Measurements from ENCODE around the gene CCDC33.

CCDC33 gene

GRCh38 chr15:74314795-74315438 lies 78.8 kb downstream of the CCDC33 start:
- DNase-seq: no peak
- intact Hi-C loops (cut with DNase I; ENCODE audit: low total_unique reads): no loop called here
- no peaks in the 10 kb centered on the region for H3K36me3 ChIP-seq
- peak overlapping the region in 1 of 2 donors; percentile 26 for H3K27ac ChIP-seq
- H3K4me3 ChIP-seq: no peak overlapping the region
- TF ChIP-seq, protein P1, sequence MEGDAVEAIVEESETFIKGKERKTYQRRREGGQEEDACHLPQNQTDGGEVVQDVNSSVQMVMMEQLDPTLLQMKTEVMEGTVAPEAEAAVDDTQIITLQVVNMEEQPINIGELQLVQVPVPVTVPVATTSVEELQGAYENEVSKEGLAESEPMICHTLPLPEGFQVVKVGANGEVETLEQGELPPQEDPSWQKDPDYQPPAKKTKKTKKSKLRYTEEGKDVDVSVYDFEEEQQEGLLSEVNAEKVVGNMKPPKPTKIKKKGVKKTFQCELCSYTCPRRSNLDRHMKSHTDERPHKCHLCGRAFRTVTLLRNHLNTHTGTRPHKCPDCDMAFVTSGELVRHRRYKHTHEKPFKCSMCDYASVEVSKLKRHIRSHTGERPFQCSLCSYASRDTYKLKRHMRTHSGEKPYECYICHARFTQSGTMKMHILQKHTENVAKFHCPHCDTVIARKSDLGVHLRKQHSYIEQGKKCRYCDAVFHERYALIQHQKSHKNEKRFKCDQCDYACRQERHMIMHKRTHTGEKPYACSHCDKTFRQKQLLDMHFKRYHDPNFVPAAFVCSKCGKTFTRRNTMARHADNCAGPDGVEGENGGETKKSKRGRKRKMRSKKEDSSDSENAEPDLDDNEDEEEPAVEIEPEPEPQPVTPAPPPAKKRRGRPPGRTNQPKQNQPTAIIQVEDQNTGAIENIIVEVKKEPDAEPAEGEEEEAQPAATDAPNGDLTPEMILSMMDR (IDR thresholded peaks at IDR 0.05): no peak
- H3K4me1 ChIP-seq: peaks cover 0 to 55% (median 47%) of the 10 kb centered on the region in 4 donors
- H3K27me3 ChIP-seq: no peaks in the 10 kb centered on the region
- H3K9me3 ChIP-seq: no peaks in the 10 kb centered on the region

GRCh38 chr15:74315626-74316025 lies 79.5 kb downstream of the CCDC33 start:
- intact Hi-C loops (cut with DNase I; ENCODE audit: low total_unique reads): no loop called here
- no peak for DNase-seq

GRCh38 chr15:74316141-74316540 lies 80.0 kb downstream of the CCDC33 start:
- Histone ChIP-seq H3K9me3 (no peaks in the 10 kb centered on the region), H3K36me3 (no peaks in the 10 kb centered on the region), H3K4me3 (no peak overlapping the region), H3K27ac (peak overlapping the region; percentile 26 to 79), H3K27me3 (no peaks in the 10 kb centered on the region), H3K4me1 (peaks cover 0 to 61% (median 47%) of the 10 kb centered on the region in 4 donors)
- intact Hi-C loops (cut with DNase I; ENCODE audit: low total_unique reads): no loop called here
- TF ChIP-seq, protein P1 (IDR thresholded peaks at IDR 0.05): no peak
- no peak for DNase-seq

More at GRCh38 chr15:74315626-74316025, 79.5 kb downstream of the CCDC33 start:
- H3K9me3 ChIP-seq: no peaks in the 10 kb centered on the region
- TF ChIP-seq, protein P1 (IDR thresholded peaks at IDR 0.05): no peak
- no peaks in the 10 kb centered on the region for H3K36me3 ChIP-seq
- no peak overlapping the region for H3K4me3 ChIP-seq
- H3K27ac ChIP-seq: peak overlapping the region; percentile 26 to 79
- H3K4me1 ChIP-seq: peaks cover 0 to 61% (median 47%) of the 10 kb centered on the region in 4 donors
- no peaks in the 10 kb centered on the region for H3K27me3 ChIP-seq

GRCh38 chr15:74317820-74318375 lies 81.8 kb downstream of the CCDC33 start:
- Histone ChIP-seq H3K36me3 (no peaks in the 10 kb centered on the region), H3K27me3 (no peaks in the 10 kb centered on the region), H3K27ac (peak overlapping the region; percentile 70 to 79), H3K4me1 (peaks cover 0 to 61% (median 47%) of the 10 kb centered on the region in 4 donors), H3K4me3 (no peak overlapping the region), H3K9me3 (no peaks in the 10 kb centered on the region)
- intact Hi-C loops (cut with DNase I; ENCODE audit: low total_unique reads): no loop called here
- TF ChIP-seq, protein P1 (IDR thresholded peaks at IDR 0.05): no peak
- DNase-seq: peak; percentile 84 to 96

GRCh38 chr15:74318376-74319137 lies 82.4 kb downstream of the CCDC33 start:
- intact Hi-C loops (cut with DNase I; ENCODE audit: low total_unique reads): no loop called here
- H3K27ac ChIP-seq: peak overlapping the region; percentile 70 to 79
- no peak overlapping the region for H3K4me3 ChIP-seq
- no peaks in the 10 kb centered on the region for H3K9me3 ChIP-seq
- no peaks in the 10 kb centered on the region for H3K27me3 ChIP-seq
- DNase-seq: peak; percentile 30 to 72
- TF ChIP-seq, protein P1 (IDR thresholded peaks at IDR 0.05): no peak
- H3K4me1 ChIP-seq: peaks cover 0 to 61% (median 47%) of the 10 kb centered on the region in 4 donors
- H3K36me3 ChIP-seq: no peaks in the 10 kb centered on the region

All from tibial artery (tissue), 4 donors.